Neural cell (in vitro differentiated cells): ENCODE measurements around the gene RYR1.

Source experiments
- EP300 ChIP-seq: fragments of 450-650 bp; conservative IDR thresholded peaks from 2 replicates; pipeline ENCODE4 v1.6.1; 2014; ENCODE audit warnings: antibody characterized with exemption, mild to moderate bottlenecking, moderate library complexity; ENCODE audit not compliant: poor library complexity, severe bottlenecking
- EZH2 ChIP-seq: fragments of 200-600, 300-800 bp; shearing (Covaris generic), sonication (generic); IDR thresholded peaks from 2 replicates; pipeline ENCODE4 v1.6.1; 2014; ENCODE audit warnings: antibody characterized with exemption, low read length, borderline replicate concordance, mild to moderate bottlenecking; ENCODE audit not compliant: insufficient read depth, poor library complexity, severe bottlenecking
- MXI1 ChIP-seq: fragments of 450-650 bp; conservative IDR thresholded peaks from 2 replicates; pipeline ENCODE4 v1.6.1; 2014; ENCODE audit warnings: antibody characterized with exemption, mild to moderate bottlenecking; ENCODE audit not compliant: poor library complexity, severe bottlenecking
- POLR2AphosphoS5 ChIP-seq: IDR thresholded peaks from 2 replicates; pipeline ENCODE4 v1.6.1; 2012
- RAD21 ChIP-seq: fragments of 450-650 bp; conservative IDR thresholded peaks from 2 replicates; pipeline ENCODE4 v1.6.1; 2014; ENCODE audit warnings: antibody characterized with exemption, mild to moderate bottlenecking, moderate library complexity
- TAF1 ChIP-seq: IDR thresholded peaks from 2 replicates; pipeline ENCODE4 v1.6.1; 2012; ENCODE audit warnings: low read depth
- TF ChIP-seq, protein P1 (sequence below): fragments of 450-650 bp; IDR thresholded peaks from 2 replicates; pipeline ENCODE4 v1.5.1; 2014; ENCODE audit warnings: antibody characterized with exemption, mild to moderate bottlenecking, moderate library complexity; ENCODE audit not compliant: poor library complexity, severe bottlenecking
- TF ChIP-seq, protein P2 (sequence below): IDR thresholded peaks from 2 replicates; pipeline ENCODE4 v1.6.1; 2012; ENCODE audit warnings: borderline replicate concordance

DNA sequence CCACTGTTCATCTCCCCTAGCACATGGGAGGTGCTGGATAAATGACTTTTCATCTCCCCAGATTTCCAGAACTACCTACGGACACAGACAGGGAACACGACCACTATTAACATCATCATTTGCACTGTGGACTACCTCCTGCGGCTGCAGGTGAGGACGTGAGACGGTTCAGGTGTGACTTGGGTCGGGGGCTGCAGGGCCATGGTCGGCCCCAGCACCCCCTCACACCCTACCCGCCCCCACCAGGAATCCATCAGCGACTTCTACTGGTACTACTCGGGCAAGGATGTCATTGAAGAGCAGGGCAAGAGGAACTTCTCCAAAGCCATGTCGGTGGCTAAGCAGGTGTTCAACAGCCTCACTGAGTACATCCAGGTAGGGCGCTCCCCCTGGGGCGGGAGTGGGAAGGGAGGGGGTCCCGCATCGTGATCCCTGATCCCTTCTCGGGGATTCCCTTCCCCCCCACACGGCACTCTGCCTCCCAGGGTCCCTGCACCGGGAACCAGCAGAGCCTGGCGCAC, 109.9 kb downstream of the RYR1 start:
- TF ChIP-seq, protein P1, sequence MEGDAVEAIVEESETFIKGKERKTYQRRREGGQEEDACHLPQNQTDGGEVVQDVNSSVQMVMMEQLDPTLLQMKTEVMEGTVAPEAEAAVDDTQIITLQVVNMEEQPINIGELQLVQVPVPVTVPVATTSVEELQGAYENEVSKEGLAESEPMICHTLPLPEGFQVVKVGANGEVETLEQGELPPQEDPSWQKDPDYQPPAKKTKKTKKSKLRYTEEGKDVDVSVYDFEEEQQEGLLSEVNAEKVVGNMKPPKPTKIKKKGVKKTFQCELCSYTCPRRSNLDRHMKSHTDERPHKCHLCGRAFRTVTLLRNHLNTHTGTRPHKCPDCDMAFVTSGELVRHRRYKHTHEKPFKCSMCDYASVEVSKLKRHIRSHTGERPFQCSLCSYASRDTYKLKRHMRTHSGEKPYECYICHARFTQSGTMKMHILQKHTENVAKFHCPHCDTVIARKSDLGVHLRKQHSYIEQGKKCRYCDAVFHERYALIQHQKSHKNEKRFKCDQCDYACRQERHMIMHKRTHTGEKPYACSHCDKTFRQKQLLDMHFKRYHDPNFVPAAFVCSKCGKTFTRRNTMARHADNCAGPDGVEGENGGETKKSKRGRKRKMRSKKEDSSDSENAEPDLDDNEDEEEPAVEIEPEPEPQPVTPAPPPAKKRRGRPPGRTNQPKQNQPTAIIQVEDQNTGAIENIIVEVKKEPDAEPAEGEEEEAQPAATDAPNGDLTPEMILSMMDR, result no peak
- TF ChIP-seq EZH2, result no peak
- TF ChIP-seq POLR2AphosphoS5, result no peak
- no peak for TF ChIP-seq MXI1
- TF ChIP-seq RAD21, result no peak
- TF ChIP-seq, protein P2, sequence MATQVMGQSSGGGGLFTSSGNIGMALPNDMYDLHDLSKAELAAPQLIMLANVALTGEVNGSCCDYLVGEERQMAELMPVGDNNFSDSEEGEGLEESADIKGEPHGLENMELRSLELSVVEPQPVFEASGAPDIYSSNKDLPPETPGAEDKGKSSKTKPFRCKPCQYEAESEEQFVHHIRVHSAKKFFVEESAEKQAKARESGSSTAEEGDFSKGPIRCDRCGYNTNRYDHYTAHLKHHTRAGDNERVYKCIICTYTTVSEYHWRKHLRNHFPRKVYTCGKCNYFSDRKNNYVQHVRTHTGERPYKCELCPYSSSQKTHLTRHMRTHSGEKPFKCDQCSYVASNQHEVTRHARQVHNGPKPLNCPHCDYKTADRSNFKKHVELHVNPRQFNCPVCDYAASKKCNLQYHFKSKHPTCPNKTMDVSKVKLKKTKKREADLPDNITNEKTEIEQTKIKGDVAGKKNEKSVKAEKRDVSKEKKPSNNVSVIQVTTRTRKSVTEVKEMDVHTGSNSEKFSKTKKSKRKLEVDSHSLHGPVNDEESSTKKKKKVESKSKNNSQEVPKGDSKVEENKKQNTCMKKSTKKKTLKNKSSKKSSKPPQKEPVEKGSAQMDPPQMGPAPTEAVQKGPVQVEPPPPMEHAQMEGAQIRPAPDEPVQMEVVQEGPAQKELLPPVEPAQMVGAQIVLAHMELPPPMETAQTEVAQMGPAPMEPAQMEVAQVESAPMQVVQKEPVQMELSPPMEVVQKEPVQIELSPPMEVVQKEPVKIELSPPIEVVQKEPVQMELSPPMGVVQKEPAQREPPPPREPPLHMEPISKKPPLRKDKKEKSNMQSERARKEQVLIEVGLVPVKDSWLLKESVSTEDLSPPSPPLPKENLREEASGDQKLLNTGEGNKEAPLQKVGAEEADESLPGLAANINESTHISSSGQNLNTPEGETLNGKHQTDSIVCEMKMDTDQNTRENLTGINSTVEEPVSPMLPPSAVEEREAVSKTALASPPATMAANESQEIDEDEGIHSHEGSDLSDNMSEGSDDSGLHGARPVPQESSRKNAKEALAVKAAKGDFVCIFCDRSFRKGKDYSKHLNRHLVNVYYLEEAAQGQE, result no peak
- TF ChIP-seq EP300, result no peak
- TF ChIP-seq TAF1, result no peak
